HG03432 (cell line): ENCODE measurements around the gene CD4.

Experiments used
- ATAC-seq: cut with Tn5 transposase; IDR thresholded peaks from one replicate; pipeline ENCODE4 v1.9.1; 2021; ENCODE audit warnings: mild to moderate bottlenecking, moderate library complexity; ENCODE audit not compliant: unreplicated experiment

The CD4 gene

DNA sequence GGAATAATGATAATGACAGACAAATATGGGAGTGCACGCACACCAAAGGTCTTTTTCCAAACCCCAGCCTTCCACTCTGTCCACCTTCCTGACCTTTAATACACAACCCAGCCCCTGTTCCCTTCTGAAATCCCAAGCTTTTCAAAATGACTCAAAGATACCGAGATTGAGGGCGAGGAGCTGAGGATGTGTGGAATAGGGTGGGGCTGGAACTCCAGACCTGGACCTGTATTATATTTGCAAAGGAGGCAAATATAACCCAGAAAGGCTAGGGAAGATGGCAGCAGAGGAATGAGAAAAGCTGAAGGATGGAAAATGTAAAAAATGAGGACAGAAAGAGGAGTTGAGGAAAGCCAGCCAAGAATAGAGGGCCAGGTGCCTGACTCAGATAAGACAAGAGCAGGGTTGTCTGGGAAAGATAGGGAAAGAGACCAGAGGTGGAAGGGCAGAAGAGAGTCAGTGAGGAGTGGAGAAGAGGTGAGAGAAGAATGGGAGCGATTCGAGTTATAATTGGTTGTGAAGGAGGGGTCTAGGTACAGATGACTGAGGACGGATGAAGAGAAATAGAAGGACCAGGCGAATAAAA is 24.2 kb upstream of the CD4 start:
- no peak for ATAC-seq

DNA sequence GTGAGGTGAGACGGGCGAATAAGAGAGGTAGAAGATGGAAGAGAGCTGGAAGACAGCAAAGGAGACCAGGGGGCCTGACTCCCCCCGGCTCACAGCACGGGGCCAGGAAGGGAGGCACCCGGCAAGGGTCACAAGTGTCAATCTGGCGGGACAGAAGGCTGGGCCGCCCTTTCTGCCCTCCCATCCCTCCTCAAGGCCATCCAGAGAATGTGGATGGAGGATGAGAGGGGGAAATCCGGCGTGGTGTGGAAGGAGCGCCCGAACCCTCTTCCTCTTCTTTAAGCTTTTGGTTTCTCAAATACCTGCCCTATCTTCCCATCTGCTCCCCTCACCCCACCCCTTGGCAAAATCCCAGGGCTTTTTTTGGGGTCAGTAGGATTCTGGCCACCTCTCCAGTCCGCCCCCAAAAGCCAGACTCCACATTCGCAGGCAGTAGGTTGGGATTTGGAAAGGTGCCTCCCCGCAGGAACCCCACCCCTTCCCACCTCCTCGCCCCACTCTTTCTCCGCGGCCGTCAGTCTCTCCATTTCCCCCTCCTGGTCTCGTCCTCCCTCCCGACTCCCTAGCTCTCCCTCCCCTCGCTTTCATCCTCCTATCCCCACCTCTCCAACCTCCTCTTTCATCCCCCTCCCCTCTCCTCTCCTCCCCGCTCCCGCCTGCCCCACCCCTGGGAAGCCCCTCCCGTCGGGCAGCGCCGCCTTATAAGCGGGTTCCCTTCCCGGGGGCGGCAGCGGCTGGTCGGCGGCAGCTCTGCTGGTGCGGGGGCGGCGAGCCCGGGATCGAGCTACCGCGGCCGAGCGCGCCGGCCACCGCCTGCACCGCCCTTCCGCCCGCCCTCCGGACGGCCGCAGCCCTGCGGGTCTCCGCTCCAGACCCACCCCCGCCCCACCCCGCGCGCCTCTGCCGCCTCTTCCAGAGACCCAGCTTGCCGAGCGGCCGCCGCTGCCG is 23.4 kb upstream of the CD4 start, which contains the start of gene PTMS:
TSS of gene PTMS (plus strand) at position 730 of the 948 bp plus-strand sequence. CDS start 343 bp downstream, outside the sequence.
- peak; percentile 10 for ATAC-seq

DNA sequence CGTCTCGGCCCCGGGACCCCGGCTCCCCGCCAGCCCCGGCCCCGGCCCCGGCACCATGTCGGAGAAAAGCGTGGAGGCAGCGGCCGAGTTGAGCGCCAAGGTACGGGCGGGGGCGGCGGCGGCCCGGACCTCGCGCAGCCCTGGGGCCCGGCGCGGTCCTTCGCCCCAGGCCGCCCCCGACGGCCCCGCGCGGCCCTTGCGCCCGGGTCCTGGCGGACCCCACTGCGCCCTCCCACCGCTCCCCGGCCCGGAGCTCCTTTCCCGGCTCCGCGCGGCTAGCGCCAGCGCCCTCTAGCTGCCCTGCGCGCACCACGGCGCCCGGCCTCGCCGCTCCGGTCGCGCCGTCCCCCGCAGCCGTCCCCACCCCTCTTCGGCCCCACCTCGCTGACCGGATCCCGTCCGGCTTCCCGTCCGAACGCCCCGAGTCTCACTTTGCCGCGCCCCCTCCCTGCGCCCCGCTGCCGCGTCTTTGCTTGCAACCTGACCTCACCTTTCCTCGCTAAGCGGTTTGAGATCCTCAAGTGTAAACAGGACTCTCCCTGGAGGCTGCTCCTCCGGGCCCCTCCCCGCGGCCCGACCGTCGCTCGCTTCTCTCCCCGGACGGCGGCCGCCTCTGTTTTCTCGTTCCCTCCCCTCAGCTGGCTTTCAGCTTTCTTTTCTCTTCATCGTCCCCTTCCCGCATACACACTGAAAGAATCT is 22.5 kb upstream of the CD4 start:
- peak; percentile 58 for ATAC-seq

DNA sequence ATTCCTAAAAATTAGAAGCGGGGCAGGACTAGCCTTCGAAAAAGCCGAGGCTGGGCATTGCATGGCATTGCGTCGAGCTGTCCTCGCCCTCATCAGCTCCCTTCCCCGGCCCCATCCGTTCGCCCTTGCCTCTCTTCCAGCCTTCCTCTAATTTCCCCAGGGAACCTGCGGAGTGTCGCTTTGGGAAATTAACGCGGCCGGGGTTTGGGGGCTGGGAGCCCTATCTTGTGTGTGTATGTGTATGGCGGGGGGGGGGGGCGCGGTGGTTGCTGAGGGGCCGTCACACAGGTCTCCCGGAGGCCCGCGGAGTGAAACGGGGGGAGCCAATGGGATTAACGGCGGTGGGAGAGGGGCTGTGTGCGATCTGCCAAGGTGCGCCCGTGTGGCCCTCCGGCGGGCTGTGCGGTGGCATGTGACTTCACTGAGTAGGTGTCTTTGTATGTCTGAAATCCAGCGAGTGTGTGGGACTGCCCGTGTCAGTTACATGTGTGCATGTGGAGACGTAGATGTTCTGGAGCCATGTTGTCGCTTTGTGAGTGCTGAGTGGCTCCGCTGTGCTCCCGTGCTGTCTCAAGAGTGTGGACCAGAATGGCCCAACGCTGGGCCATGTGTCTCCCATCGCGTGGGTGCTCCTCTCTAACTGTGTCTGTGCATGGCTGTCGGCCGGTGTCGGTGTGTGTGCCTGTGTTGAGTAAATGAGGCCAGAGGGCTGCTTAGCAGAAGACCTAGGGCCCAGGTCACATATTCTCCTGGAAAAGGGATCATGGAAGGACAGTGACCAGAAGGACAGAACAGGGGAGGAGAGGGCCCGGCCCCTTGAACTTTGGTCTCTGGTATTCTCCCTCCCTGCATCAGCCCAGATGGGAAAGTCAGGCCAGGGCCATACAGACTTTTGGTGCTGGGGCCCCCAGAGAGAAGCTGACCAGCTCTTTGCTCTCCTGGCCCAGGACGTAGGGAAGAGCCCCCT is 21.7 kb upstream of the CD4 start:
- ATAC-seq = no peak

DNA sequence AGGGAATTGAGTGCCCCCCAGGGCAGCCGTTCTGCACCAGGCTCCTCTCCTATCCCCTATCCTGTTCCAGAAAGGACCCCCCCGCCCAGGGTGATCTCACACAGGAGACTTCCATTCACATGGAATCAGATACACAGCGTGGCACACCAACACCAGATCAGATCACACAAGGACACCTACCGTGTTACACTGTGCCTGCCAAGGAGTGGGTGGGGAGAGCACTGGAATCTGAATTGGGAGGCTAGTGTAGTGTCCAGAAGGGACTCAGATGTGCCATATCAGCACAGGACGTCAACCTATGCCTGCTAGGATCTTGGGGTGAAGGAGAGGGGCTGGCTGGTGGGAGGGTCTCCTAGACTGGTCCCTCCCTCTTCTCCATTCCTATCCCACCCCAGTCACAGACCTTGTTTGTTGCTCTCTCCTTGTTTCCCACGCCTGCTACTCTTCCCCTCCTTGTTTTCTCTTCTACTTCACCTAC is 20.9 kb upstream of the CD4 start:
- no peak for ATAC-seq

DNA sequence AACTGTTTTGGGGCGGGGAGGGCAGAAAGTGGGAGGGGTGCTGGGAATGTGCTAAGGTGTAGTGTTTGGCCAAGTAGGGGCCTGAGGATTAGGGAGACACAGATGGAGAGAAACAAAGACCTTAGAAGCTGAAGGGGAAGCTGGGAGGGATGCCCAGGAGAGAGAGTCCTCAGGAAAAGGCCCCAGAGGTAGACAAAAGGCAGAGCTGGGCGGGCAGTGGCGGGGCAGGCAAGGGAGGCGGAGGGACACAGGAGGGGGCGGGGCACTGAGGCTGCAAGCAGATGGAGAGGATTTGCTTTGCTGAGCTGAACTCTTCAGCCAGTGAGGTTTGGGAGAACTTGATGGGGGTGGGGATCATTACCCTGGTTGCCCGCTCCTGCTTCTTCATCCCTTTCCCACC is 20.3 kb upstream of the CD4 start:
- no peak for ATAC-seq

DNA sequence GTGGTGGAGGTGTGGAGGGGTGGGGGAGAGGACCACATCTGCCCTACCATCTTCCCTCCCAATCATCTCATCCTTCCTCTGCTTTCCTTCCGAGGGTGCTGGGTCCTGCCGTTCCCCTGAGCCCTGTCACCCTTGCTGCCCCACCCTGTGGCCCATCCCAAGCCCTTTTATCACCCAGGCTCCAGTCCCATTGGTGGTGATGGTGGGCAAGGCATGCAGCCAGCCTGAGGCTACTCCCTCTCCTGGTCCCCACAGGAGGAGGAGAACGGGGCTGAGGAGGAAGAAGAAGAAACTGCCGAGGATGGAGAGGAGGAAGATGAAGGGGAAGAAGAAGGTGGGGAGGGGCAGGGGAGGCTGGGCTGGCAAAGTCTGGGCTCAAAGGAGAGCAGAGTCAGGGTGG is 19.7 kb upstream of the CD4 start:
- ATAC-seq = no peak

DNA sequence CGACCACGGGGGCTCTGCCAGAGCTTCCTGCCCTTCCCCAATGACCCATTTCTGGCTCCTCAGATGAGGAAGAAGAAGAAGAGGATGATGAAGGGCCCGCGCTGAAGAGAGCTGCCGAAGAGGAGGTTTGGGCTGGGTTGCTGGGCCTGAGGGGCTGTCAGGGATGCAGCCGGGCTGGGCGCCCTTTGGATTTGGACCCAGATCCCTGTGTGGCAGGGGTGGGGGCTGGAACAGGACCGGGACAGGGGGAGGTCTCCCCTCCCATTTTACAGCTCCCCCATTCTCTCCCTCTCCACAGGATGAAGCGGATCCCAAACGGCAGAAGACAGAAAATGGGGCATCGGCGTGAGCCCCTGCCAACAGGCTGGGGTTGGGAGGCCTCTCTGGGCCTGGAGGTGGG is 19.2 kb upstream of the CD4 start:
- ATAC-seq = no peak

DNA sequence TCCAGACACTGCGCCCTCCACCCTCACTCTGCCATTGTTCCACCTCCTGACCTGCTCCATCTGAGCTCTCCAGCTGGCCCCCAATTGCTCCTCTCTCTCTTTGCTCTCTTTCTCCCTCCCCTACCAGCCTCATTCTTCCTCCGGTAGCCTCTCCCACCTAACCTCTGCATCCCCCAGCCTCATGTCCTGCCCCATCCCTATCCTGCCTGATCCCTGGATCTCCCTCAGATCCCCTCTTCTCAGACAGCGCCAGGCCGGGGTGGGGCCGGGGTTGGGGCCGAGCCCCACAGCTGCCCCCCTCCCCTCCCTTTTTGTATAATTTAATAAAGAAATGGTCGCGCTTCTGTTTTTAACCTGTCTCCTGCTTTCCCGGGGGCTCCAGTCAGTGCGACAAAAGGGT is 18.7 kb upstream of the CD4 start:
- ATAC-seq = no peak

DNA sequence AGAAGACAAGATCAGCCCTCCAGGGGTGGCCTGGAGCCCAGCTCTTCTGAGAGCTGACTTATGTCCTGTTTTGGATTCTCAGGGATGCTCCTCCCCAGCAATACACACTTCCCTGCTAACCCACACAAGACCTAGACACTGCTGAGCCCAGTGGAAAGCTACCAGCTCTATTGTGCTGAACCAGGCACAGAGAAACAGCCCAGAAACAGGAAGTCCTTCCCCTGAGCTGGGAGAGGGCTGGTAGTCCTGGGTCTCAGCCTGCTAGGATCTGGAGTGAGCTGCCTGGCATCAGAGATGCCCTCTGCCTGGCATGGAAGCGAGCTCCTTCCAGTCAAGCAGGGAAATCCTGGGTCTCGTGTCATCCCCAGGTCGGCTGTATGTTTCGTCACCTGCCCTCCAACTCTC is 18.2 kb upstream of the CD4 start:
- ATAC-seq = no peak

DNA sequence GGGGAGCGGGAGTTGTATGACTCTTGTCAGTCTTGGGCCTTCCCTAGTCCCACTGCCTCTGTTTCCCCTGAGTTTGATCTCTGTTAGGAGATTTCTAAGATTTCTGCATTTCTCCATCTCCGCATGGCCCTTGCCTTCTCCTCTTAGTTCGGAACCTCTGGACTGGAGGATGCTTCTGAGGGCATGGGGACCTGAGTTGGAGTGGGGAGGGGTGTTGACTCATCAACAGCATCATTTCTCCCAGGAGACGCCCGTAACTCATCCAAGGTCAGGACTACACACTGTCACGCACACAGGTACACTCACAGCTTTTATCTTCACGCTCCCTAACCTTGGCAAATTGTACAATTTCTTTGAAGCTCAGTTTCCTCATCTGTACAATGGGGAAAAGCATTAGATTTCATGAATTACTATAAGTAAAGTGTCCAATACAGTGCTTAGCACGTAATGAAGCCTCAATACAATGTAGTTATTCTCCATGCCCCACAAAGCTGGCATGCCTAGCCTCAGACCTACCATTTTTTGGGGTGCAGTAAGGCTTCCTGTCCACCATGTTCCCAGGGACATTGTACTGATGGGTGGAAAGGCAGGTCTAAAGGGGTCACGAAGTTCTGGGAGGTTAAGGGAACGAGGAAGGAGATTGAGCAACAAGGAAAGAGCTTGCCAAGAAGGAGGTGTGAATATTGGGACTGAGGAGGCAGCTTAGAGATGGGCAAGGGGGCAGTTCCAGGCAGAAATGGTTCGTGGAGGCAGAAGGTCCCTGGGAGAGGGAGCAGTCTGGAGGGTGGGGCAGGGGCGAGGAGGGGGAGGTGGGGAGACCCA is 17.6 kb upstream of the CD4 start:
- ATAC-seq = no peak

DNA sequence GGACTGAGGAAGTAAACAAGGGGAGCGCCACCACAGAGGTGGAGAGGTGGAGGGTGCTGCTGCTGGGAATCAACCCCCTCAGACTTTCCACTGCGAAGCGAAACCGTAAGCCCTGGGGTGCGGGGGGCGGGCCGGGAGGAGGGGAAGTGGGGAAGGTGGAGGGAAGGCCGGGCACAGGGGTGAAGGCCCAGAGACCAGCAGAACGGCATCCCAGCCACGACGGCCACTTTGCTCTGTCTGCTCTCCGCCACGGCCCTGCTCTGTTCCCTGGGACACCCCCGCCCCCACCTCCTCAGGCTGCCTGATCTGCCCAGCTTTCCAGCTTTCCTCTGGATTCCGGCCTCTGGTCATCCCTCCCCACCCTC is 17.0 kb upstream of the CD4 start, which contains the start of gene LAG3:
TSS of gene LAG3 (plus strand) at position 190 of the 365 bp plus-strand sequence. CDS start 333 bp downstream, outside the sequence.
- ATAC-seq = no peak

DNA sequence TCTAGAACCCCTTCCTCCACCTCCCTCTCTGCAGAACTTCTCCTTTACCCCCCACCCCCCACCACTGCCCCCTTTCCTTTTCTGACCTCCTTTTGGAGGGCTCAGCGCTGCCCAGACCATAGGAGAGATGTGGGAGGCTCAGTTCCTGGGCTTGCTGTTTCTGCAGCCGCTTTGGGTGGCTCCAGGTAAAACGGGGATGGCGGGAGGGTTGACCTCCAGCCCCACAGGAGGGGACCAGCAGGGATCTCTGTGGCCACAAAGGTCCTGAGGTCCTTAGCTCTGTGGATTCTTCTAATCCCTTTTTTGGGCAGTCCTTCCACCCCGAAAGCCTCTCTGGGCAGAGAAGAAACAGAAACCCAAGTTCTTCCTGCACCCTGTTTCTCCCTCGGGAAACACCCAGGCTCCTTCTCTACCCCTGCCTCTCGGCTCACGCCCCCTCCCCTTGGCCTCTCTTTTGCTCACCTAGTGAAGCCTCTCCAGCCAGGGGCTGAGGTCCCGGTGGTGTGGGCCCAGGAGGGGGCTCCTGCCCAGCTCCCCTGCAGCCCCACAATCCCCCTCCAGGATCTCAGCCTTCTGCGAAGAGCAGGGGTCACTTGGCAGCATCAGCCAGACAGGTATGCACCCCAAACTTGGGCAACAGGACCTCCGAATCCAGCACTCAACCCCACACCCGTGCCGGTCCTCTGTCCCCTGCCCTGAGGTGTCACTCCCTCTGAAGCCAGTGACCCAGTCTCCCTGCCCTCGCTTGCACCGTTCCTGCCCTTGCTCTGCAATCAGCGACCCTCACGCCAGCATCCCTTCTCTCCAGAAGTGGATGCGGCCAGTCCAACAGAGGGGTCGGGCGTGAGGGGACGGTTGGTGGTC is 16.4 kb upstream of the CD4 start:
- ATAC-seq = no peak

DNA sequence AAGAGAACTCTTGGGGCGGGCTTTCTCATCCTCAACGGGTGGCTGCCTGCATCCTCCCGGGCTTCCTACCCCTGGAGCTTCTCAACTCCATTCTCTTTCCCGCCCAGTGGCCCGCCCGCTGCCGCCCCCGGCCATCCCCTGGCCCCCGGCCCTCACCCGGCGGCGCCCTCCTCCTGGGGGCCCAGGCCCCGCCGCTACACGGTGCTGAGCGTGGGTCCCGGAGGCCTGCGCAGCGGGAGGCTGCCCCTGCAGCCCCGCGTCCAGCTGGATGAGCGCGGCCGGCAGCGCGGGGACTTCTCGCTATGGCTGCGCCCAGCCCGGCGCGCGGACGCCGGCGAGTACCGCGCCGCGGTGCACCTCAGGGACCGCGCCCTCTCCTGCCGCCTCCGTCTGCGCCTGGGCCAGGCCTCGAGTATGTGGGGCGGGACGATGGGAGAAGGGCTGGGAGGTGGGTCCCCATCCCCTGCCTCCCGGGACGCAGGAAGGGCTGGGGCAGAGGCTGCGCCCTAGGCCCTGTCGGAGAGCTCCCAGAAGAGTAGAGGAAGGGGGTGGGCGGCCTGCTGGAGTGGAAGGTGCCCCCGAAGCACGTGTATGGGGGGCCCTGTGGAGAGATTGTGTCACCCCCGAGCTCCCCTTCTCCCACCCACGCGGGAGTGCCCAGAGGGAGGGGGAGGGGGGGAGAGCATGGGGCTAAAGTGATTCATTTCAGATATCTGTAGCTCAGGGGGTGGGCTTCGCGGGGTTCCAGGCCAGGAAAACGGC is 15.6 kb upstream of the CD4 start:
- ATAC-seq = no peak

DNA sequence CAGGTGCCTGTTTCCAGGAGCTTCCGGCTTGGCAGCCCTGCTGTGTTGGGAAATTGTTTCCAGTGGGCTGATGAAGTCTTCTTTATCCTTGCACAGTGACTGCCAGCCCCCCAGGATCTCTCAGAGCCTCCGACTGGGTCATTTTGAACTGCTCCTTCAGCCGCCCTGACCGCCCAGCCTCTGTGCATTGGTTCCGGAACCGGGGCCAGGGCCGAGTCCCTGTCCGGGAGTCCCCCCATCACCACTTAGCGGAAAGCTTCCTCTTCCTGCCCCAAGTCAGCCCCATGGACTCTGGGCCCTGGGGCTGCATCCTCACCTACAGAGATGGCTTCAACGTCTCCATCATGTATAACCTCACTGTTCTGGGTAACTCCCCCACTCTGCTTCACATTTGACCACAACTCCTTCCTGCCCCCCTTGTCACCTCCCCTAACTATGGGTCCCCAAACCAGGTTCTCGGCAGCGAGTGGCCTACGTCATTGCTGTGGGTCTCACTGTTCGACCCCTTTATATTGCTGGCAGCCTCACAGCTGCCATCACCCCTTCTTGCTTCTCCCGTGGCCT is 14.7 kb upstream of the CD4 start:
- no peak for ATAC-seq

DNA sequence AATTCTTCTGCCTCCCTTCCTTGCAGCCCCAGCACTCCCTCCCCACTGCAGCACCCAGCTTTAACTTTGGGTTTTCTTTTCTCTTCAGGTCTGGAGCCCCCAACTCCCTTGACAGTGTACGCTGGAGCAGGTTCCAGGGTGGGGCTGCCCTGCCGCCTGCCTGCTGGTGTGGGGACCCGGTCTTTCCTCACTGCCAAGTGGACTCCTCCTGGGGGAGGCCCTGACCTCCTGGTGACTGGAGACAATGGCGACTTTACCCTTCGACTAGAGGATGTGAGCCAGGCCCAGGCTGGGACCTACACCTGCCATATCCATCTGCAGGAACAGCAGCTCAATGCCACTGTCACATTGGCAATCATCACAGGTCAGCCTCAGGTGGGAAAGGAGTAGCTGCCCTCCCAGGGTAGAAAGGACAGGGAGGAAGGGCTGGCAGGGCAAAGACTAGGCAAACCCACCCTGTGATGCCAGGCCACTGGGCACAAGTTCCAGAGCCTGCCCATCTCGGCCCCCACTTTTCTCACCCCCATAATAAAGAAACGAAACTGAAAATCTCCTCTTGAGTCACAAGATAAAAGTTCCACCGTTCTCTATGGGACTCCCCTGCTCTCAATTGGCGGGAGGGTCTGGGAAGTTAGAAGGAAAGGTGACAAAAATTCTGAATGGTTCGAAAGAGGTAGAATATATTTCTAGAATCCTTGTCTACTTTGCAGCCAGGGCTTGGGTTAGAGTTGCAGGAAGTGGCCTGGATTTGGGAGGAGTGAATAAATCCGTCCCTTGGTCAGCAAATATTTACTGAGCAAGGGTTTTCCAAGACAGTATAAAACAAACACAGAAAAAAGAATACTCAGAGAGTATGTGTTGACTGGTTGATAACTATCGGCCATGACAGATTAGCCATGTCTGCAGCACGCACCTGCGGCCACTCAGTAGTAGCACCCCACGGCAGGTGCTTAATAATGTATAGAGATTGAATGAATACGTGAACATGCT is 13.8 kb upstream of the CD4 start:
- ATAC-seq = no peak
